ENCODE results near the gene CKAP5. TPM values are rescaled to one million over a fixed set of nuclear protein-coding genes. Genes with fewer than 3 reads are reported as not detected.
"Not testable (repeated sequence)": the region's sequence is repeated elsewhere in the genome, so short reads cannot be mapped to it uniquely, and the experiment has no call there.

Gene CKAP5
- total RNA-seq, 1 donor from 2014 or later = 78.5 TPM

- DNase-seq (ENCODE audit: low read depth, low spot score) = no peak
Observed at GRCh38 chr11:46726206-46726862, 119.7 kb downstream of the CKAP5 start.

GRCh38 chr11:46725338-46726205, 120.5 kb downstream of the CKAP5 start:
- no peak for DNase-seq (ENCODE audit: low read depth, low spot score)

GRCh38 chr11:46724088-46724487, 122.0 kb downstream of the CKAP5 start:
- no peak for DNase-seq (ENCODE audit: low read depth, low spot score)

- DNase-seq (ENCODE audit: low read depth, low spot score) = no peak
Observed at GRCh38 chr11:46723359-46723680, 122.8 kb downstream of the CKAP5 start.

GRCh38 chr11:46722566-46723358, 123.3 kb downstream of the CKAP5 start:
- DNase-seq (ENCODE audit: low read depth, low spot score) = no peak

GRCh38 chr11:46721286-46721685, 124.8 kb downstream of the CKAP5 start:
- no peak for DNase-seq (ENCODE audit: low read depth, low spot score)

- DNase-seq (ENCODE audit: low read depth, low spot score) = no peak
Observed at GRCh38 chr11:46719543-46720218, 126.4 kb downstream of the CKAP5 start.

- DNase-seq (ENCODE audit: low read depth, low spot score) = no peak
Observed at GRCh38 chr11:46719048-46719542, 127.0 kb downstream of the CKAP5 start, which contains the start of gene F2. F2 (plus strand) TSS chr11:46719213; CDS start chr11:46719236, 23 bp downstream.

GRCh38 chr11:46718155-46719019, 127.7 kb downstream of the CKAP5 start:
- DNase-seq (ENCODE audit: low read depth, low spot score) = no peak

- not testable (repeated sequence) for DNase-seq (ENCODE audit: low read depth, low spot score)
Observed at GRCh38 chr11:46717825-46718154, 128.3 kb downstream of the CKAP5 start.

GRCh38 chr11:46712874-46713576, 133.1 kb downstream of the CKAP5 start:
- DNase-seq (ENCODE audit: low read depth, low spot score) = no peak

GRCh38 chr11:46711303-46711702, 134.8 kb downstream of the CKAP5 start:
- DNase-seq (ENCODE audit: low read depth, low spot score) = no peak

GRCh38 chr11:46710821-46711269, 135.2 kb downstream of the CKAP5 start:
- no peak for DNase-seq (ENCODE audit: low read depth, low spot score)

- DNase-seq (ENCODE audit: low read depth, low spot score) = not testable (repeated sequence)
Observed at GRCh38 chr11:46709351-46709750, 136.7 kb downstream of the CKAP5 start.

GRCh38 chr11:46706886-46707285, 139.2 kb downstream of the CKAP5 start:
- no peak for DNase-seq (ENCODE audit: low read depth, low spot score)

GRCh38 chr11:46705070-46705688, 140.9 kb downstream of the CKAP5 start:
- no peak for DNase-seq (ENCODE audit: low read depth, low spot score)

- no peak for DNase-seq (ENCODE audit: low read depth, low spot score)
Observed at GRCh38 chr11:46701078-46701654, 144.9 kb downstream of the CKAP5 start.

GRCh38 chr11:46700241-46701077, 145.6 kb downstream of the CKAP5 start, which contains the start of the genes ARHGAP1 and ZNF408:
ARHGAP1 (minus strand) TSS chr11:46700619; CDS start chr11:46696107, 4,512 bp downstream.
ZNF408 (plus strand) TSS chr11:46701031; CDS start chr11:46701048, 17 bp downstream.
- DNase-seq (ENCODE audit: low read depth, low spot score) = peak; percentile 96

Measured in pulmonary artery endothelial cell (primary cell).